CD4-positive, alpha-beta T cell treated with Interferon gamma for 1 hour (primary cell): ENCODE data around the gene DNASE1L1.

Experiments
- DNase-seq: peaks from one replicate; pipeline ENCODE4 v3.0.0-alpha.2; 2020

Gene DNASE1L1

DNA sequence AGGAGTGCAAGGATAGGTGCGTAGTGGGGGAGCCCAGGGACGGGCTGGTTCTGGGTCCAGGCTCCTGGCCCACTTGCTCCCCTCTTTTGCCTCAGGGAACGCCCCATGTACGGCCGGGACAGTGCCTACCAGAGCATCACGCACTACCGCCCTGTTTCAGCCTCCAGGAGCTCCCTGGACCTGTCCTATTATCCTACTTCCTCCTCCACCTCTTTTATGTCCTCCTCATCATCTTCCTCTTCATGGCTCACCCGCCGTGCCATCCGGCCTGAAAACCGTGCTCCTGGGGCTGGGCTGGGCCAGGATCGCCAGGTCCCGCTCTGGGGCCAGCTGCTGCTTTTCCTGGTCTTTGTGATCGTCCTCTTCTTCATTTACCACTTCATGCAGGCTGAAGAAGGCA, 28.3 kb downstream of the DNASE1L1 start:
- DNase-seq: no peak

DNA sequence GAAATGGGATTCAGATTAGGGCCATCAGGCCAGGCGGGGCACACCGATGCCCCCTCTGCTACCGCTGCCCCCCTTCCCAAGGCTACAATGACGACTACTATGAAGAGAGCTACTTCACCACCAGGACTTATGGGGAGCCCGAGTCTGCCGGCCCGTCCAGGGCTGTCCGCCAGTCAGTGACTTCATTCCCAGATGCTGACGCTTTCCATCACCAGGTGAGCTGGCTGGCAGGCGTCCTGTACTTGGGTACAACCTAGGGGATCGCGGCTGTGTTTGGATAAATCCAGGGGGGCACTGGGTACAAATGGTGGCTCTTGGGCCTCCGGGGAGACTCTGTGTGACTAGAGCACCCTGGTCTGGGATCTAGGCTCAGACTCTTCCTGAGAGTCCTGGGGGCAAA, 28.9 kb downstream of the DNASE1L1 start:
- no peak for DNase-seq

DNA sequence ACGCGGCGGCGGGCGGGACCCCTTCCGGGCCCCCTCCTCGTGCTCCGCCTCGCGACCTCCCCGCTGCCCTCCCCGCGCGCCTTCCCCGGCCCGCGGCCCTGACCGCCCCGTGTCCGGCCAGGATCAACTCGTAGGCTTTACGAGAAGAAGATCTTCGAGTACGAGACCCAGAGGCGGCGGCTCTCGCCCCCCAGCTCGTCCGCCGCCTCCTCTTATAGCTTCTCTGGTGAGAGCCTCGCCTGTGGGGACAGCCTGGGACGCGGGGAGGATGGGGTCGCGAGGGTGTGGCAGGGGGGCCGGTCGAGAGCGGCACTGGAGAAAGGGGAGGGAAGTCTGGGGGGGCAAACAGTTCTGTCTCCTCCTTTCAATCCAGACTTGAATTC, 29.5 kb downstream of the DNASE1L1 start:
- DNase-seq: no peak

DNA sequence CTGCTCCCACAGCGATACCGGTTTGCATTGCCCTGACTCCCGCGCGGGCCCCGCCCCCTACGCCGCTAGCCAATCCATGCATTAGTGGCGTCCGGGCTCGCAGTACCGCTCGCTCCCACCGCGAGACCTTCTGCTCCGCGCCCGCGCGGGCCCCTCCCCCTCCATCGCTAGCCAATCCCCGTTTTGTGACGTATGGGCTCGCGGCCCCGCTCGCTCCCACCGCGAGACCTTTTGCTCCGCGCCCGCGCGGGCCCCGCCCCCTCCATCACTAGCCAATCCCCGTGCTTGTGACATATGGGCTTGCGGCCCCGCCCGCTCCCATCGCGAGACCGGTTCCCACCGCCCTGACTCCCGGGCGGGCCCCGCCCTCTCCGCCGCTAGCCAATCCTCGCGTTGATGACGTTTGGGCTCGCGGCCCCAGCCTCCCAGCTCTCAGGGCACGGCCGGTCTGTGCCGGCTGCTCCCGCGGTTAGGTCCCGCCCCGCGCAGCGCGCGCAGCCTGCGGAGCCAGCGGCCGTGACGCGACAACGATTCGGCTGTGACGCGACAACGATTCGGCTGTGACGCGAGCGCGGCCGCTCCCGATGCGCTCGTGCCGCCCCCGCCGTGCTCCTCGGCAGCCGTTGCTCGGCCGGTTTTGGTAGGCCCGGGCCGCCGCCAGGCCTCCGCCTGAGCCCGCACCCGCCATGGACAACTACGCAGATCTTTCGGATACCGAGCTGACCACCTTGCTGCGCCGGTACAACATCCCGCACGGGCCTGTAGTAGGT, 30.1 kb downstream of the DNASE1L1 start, which contains the start of gene EMD:
Gene EMD (plus strand): TSS at position 497 of the 770 bp plus-strand sequence. CDS start 190 bp downstream, at position 687.
- DNase-seq: peak; percentile 99

DNA sequence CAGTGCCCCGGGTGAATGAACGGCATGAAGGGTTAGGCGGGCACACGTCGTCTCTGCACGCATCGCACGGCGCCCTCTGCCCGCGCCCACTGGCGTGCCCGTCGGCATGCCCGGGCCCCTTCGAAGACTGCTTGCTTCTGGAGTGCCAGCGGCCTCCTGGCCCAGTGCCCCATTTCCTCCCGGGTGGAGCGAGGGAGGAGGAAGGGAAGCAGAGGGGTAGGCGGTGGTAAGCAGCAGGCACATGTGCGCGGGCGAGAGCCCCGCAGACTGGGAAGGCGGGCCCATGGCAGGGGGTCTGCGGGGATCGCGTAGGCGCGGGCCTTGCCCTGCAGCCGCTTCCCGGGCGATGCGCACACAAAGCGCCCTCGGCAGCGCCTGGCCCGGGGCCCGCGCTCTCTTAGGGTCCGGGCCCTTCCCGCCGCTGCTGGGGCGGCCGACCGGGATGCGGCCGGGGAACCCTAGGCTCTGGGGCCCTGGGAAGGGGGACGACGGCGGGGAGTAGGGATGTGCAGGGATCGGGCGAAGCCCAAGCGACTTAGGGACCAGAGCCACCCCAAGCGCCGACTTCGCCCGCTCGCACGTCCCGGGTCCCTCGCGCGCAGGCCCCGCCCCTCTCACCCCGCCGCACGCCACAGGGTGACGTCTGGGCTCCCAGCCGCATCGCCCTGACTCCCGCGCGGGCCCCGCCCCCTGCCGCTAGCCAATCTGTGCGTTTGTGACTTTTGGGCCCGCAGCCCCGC, 30.8 kb downstream of the DNASE1L1 start:
- peak; percentile 99 for DNase-seq

DNA sequence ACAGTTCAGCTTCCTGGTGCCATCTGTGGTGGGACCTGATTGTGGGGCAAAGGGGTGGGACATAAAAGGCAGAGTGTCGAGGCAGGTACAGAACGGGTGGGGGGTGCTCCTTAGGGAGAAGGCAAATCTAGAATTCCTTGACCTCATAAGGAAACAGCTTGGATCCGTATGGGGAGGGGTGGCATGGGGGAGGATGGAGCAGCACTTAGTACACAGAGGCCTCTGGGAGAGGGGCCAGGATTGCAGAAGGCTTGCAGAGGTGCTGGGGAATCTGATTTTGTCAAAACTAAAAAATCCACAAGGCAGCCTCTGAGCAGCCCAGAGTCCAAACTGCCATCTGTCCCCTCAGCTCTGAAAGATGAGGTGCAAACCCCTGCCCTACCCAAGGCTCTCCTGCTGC, 32.3 kb downstream of the DNASE1L1 start:
- DNase-seq: no peak

DNA sequence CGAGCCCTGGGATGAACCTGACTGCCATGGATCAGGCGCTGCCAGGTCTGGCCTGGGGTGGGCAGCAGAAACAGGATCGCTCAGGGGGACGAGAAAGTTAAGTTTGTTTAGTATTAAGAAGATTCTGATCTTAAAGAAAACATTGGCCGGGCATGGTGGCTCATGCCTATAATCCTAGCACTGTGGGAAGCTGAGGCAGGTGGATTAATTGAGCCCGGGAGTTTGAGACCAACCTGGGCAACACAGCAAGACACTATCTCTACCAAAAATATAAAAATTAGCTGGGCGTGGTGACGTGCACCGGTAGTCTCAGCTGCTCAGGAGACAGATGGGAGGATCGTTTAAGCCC, 33.9 kb downstream of the DNASE1L1 start:
- DNase-seq: no peak

DNA sequence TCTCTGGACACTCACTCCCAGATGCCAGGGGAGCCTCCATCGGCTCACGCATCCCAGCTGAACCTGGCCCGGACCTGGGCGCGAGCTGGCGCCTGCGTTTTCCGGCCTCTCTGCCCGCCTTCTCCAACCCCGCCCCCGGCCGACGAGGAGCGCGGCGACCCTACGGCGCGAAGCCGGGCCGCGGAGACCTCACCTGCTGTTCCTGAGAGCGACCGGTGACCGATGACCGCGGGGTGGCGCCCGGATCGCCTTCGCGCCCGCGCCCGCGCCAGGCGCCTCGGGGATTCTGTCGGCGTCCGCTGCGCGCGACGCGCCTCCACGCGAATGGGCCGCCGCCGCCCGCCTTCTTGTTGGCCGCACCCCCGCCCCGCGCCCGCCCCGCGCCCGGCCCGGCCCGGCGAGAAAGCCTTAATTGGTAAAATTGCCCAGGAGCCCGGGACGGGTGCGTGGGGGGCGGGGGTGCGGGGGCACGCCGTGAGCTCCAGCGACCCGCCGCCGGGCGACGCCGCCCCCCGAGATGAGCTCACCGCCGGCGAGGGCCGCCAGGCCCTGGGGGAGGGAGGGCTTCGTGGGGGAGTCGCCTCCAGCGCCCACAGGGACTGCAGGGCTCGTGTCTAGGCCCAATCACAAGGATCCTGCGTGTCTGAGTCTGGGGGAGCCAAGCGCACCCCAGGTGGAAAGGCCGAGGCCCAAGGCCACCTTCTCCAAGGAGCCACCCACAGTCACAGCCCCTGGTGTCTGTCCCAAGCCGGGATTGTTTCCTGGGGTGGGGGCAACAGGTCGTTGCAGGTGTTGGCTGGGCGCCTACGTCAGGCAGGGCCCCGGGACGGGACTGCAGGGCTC, 34.5 kb downstream of the DNASE1L1 start, which contains the start of gene FLNA:
Gene FLNA (minus strand): TSS at position 322 of the 843 bp plus-strand sequence. CDS start 3,389 bp downstream, outside the sequence.
- peak; percentile 39 for DNase-seq

DNA sequence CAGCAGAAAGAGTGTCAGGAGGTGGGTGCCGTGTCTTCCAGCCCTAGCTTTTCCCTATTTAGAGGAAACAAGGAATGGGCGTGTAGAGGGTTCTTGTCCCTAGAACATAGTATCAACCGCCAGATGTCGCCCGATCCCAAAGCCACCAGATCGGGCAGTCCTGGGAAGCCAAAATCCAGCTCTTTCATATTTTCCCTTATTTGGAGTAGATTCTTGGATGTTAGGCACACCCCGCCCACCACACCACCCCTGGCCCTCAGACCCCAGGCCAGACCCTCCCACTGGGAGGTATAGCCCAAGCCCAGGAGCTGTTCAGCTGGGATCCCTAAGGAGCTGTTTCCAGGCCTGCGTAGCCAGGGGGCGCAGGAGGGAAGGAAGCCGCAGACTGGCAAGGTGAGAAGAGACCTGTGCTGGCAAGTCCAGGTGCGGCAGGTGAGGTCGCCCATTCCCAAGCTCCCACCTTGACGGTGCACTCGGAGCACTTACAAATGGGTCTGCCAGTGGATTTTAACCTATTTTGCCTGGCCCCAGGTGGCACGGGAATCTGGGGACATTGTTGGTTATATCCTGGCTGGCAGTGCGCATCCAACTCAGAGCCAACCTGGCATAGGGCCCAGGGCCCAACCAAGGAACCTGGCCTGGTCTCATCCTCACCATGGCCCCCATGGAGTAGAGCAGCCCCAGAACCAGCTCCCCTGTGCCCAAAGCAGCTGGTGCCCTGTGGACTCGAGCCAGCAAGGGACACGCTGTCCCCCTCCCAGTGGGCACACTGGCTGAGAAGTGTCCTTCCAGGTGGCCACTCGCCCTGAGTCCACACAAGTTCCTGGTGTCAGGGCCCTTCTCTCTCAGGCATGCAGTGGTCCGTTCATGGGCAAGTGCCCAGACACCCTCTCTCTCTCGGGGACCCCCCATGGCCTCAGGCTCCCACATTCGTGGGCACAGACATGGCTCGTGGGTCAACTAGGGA, 35.4 kb downstream of the DNASE1L1 start:
- no peak for DNase-seq

DNA sequence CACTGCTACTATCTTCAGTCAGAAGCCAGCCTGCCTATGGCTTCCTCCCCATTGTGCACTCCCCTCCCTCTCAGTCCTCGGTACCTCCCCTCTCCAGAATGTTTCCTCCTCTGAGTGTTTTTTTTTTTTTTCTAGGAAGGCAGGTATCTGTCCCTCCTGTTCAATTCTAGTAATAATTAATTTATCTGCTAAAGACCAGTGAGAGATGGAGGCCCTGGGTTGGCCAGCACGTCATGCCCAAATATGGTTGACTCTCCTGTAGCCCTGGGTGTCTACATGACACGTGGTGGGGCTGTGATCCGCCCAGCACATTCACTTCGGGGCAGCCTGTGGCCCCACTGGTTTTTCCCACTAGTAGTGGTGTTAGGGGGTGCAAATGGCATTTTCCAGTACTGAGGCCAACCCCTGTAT, 36.4 kb downstream of the DNASE1L1 start:
- DNase-seq: peak; percentile 40

DNA sequence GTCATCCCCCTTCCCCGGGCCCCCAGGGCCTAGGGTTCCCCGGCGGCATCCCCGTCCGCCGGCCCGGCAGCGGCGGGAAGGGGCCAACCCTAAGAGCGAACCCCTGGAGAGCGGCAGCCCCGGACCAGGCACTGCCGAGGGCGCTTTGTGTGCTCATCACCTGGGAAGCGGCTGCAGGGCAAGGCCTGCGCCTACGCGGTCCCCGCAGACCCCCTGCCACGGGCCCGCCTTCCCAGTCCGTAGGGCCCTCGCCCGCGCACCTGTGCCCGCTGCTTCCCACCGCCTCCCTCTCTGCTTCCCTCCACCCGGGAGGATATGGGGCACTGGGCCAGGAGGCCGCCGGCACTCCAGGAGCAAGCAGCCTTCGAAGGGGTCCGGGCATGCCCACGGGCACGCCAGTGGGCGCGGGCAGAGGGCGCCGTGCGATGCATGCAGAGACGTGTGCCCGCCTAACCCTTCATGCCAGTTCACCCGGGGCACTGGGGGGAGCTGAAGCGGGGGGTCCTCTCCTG, 37.2 kb downstream of the DNASE1L1 start:
- DNase-seq: no peak

DNA sequence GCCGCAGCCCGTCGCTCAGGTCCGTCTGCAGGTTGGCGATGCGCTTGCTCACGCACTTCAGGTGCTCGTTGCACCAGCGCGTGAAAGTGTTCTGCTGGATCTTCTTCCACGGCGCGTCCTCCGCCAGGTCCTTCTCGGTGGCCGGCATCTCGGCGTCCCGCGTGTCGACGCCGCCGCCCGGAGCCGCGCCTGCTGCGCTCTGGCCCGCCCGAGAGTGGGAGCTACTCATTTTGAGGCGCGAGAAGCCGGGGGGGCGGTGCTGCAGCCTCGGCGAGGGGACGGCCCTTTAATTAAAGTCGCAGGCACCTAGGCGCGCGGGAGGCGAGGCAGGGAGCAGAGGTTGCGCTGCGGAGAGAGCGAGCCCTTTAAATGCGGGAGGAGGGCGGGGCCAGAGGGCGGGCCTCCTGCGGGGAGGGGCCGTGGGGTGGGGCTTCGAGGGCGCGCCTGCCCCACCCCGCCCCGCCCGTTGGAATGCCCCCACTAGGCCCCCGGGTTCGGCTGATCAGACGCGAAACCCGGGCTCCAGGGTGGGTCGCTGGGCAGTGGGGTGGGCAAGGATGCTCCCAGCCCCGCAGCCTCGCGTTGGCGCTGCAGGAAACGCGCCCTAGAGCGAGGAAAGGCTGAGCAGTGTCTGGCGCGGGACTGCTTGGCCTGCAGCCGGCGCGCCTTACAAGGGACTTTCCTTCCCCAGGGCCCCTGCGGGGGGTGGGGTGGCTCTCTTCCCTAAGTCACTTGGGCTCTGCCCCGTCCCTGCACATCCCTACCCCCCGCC, 37.9 kb downstream of the DNASE1L1 start:
- DNase-seq: peak; percentile 94

DNA sequence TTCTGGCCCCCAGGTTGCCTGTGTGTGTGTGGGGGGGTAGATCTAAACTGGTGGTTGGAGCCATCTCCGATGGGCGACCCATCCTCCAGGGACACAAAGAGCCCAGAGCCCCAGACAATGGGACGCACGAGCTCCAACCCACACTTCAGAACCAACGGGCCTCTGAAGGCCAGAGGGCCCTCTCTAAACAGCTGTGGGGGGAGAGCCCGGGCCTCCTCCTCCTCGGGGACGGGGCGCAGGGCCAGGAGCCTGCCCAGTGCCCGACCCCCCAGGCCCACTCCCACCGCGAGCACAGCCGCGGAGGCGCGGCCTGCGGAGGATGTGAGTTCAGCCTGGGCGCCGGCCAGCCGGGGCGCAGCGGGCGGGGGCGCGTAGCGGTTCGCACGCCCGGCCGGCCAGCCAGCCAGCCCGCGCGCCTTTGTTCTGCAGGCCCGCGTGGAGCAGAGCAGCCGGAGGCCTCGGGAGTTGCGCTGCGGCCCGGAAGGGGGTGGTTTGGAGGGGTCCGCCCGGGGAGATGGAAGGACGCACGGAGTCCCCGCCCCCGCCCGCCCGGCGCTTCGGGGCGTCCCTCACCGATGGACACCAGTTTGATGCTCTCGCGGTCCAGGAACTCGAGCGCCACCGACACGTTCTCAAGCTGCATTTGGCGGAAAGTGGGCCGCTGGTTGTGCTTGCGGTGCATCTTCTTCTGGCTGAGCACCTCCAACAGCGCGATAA, 38.6 kb downstream of the DNASE1L1 start:
- DNase-seq: no peak

DNA sequence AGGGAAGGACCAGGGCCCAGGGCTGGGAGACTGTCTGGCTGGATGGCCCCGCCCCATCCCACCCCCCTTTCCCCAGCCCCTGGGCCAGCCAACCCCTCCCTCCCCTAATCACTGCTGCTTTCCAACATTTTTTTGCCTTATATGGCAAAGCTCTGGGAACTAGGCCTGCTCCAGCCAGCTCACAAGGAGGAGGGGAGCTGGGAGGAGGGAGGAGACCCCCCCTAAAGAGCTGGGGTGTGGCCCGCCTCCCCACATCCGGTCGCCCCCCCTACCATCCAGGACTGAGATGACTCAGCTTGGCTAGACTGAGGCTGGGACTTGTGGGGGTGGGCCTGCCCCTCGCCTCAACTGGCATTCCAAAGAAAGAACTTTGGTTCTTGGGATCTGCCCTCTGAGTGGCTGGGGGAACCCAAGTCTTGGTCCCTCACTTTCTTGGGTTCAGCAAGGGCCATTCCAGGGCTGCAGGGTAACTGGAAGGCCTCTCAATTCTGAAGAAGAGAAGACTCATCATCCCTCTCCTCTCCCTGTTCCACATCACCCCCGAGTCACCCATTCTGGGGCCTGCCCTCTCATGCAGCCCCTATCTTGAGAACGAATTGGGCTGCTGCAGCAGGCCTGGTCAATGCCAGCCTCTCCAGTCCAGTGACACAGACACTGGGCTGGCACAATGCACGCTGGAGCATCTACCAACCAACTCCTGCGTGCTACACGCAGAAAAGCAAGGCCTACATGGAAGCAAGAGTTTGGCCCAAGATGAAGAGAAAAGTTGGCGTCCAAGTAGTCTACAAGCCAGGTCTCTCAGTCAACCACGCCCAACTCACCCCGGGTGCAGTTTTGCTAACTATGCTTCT, 39.4 kb downstream of the DNASE1L1 start:
- peak; percentile 79 for DNase-seq

DNA sequence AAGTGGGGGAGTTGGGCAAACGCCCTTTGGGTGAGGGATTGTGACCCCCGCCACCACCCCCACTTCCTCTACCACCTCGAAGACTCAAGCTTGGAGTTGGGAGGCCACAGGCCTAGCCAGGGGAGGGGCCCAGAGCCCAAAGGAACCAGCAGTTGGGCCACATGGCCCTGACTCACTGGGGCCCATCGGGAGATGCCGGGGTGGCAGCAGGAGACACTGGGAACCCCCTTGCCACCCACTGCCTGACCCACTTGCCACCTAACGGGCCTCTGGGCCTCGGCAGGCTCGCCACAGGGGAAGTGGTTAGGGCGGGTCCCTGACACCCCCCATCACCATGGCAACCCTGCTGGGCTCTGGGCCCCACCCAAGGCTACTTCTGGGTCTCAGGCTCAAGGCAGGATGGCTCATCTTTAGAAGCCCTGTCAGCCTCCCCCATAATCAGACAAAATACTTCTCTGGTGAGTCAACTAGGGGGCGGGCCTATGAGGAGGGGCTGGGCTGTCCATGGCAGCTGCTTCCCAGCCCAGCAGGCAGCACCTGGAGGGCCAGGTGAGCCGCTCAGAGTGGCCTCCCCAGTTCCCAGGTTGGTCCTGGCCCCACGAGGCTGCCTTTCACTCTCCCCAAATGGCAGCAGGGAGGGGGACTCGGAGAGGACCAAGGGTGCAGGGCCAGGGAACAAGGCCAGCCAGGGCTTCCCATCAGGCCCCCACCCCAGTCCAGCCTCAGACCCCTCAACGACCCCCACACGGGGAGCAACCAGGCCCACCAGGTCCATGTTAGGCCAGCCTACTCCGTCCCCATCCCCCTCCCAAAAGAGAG, 40.2 kb downstream of the DNASE1L1 start:
- DNase-seq: peak; percentile 97

DNA sequence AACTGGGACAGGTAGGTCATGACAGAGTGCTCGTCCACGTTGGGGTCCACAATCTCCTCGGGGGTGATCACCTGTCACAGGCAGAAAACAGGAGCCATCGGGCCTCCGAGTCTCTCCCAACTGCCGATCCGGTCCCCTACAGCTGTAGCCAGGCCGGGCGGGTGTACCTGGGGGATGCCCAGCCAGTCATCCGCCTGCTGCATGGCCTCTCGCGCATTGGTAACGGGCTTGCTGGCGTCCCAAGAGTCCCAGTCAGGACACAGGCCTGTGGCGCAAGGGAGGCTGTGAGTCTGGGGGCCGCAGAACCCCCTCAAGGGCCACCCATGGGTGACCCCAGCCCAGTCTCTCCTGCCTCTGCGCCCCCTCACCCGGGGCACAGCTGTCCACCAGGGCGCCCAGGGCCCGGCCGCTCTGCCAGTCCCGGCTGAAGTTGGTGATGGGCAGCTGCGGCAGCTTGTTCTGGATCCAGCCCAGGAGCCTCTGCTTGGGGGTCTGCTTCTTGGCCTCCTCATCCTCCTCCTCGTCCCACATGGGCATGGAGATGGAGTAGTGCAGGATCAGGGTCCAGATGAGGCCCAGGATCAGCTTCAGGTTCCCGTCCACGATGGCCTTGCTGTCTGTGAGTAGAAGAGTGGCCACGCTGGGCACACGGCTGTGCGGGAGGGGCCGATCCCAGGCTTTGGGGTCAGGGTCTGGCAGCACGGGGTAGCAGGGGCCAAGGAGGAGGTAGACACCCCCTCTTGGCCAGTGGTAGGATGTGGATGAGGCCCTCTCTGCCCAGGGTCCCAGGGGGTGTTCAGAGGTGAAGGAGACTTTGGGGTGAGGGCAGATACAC, 41.4 kb downstream of the DNASE1L1 start:
- DNase-seq: no peak

DNA sequence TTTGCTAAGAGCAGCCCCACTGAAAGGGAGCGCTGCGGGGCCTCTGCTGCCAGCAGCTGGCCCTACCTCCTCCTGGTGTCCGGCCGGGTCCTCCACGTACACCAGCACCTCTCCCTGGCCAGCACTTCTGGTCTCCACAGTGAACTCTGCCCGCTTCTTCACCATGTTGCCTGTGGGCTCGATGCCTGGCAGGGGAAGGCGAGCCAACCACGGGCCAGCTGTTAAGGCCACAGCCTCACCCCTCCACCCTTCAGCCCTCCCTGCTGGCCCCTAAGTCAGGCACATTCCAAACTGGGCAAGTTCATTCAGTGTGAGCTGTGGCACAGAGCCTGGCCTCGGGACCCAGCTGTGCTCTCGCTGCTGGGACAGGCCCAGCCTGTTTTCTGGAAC, 42.4 kb downstream of the DNASE1L1 start:
- DNase-seq: no peak
